ENCODE results near the gene DLST.

The DLST gene

GRCh38 chr14:74909911-74910310 lies 28.2 kb downstream of the DLST start:
- DNase-seq (ENCODE audit: low read depth): no peak
- no peak for TF ChIP-seq CTCF (IDR thresholded peaks at IDR 0.05; ENCODE audit: low read length, missing control alignments)
- no peak overlapping the region for H3K4me3 ChIP-seq (replicated peaks; ENCODE audit: low read depth, low read length)

- no peak for DNase-seq (ENCODE audit: low read depth)
- no peak overlapping the region for H3K4me3 ChIP-seq (replicated peaks; ENCODE audit: low read depth, low read length)
- TF ChIP-seq CTCF (IDR thresholded peaks at IDR 0.05; ENCODE audit: low read length, missing control alignments): no peak
Observed at GRCh38 chr14:74910556-74910955, 28.8 kb downstream of the DLST start.

GRCh38 chr14:74911221-74911620 lies 29.5 kb downstream of the DLST start:
- TF ChIP-seq CTCF (IDR thresholded peaks at IDR 0.05; ENCODE audit: low read length, missing control alignments): no peak
- H3K4me3 ChIP-seq (replicated peaks; ENCODE audit: low read depth, low read length): no peak overlapping the region

GRCh38 chr14:74911704-74912103 lies 30.0 kb downstream of the DLST start:
- TF ChIP-seq CTCF (IDR thresholded peaks at IDR 0.05; ENCODE audit: low read length, missing control alignments): no peak
- DNase-seq (ENCODE audit: low read depth): no peak
- H3K4me3 ChIP-seq (replicated peaks; ENCODE audit: low read depth, low read length): no peak overlapping the region

More at GRCh38 chr14:74911221-74911620, 29.5 kb downstream of the DLST start:
- no peak for DNase-seq (ENCODE audit: low read depth)

- no peak overlapping the region for H3K4me3 ChIP-seq (replicated peaks; ENCODE audit: low read depth, low read length)
- TF ChIP-seq CTCF (IDR thresholded peaks at IDR 0.05; ENCODE audit: low read length, missing control alignments): no peak
- DNase-seq (ENCODE audit: low read depth): no peak
Observed at GRCh38 chr14:74912111-74912510, 30.4 kb downstream of the DLST start.

GRCh38 chr14:74912801-74913200 lies 31.1 kb downstream of the DLST start:
- DNase-seq (ENCODE audit: low read depth): no peak
- H3K4me3 ChIP-seq (replicated peaks; ENCODE audit: low read depth, low read length): no peak overlapping the region
- no peak for TF ChIP-seq CTCF (IDR thresholded peaks at IDR 0.05; ENCODE audit: low read length, missing control alignments)

GRCh38 chr14:74913393-74913910 lies 31.7 kb downstream of the DLST start:
- H3K4me3 ChIP-seq (replicated peaks; ENCODE audit: low read depth, low read length): no peak overlapping the region
- TF ChIP-seq CTCF (IDR thresholded peaks at IDR 0.05; ENCODE audit: low read length, missing control alignments): no peak
- DNase-seq (ENCODE audit: low read depth): no peak

Measured in fibroblast of pulmonary artery (primary cell).